ENCODE data around the gene TXK. TPM values are rescaled to one million over a fixed set of nuclear protein-coding genes. Genes with fewer than 3 reads are reported as not detected.

TXK gene
- 0.29 TPM in 1 of 2 replicates, not detected in the other for total RNA-seq

GRCh38 chr4:48134081-48134480 is at the start of gene TXK:
TSS of gene TXK (minus strand) at chr4:48134250. CDS start at chr4:48134170, 80 bp downstream.

Small RNA genes lying within 50 kb of the gene (small RNA-seq; reads per million reads assigned to genes)
- gene RF00019 (ENCODE audit: low replicate concordance) (not detected), gene RF00026 (ENCODE audit: low replicate concordance) (not detected), gene RNU6-838P (ENCODE audit: low replicate concordance) (not detected)

Other genes starting within 250 kb of the TXK start
- 12.7 and 17.3 TPM in 2 replicates for gene NFXL1, start 219.7 kb downstream of the TXK start, total RNA-seq
- 0.29 TPM in 1 of 2 replicates, not detected in the other for gene CNGA1, start 117.6 kb downstream of the TXK start, total RNA-seq
- gene NIPAL1, start 117.5 kb downstream of the TXK start, total RNA-seq, result 0.66 and 1.6 TPM in 2 replicates
- gene TEC, start 135.6 kb upstream of the TXK start, total RNA-seq, result under 0.01 and 0.72 TPM in 2 replicates
- 39.4 and 98.5 TPM in 2 replicates for gene SLAIN2, start 207.3 kb upstream of the TXK start, total RNA-seq

All from placental pericyte (primary cell).